ENCODE data around the gene EGF.

The EGF gene

GRCh38 chr4:109931318-109931717 is 18.6 kb downstream of the EGF start:
- TF ChIP-seq GATA3 (IDR thresholded peaks at IDR 0.05; ENCODE audit: low read depth, low read length): no peak
- TF ChIP-seq GATA2 (IDR thresholded peaks at IDR 0.05; ENCODE audit: low read depth, low read length): no peak

- TF ChIP-seq GATA3 (IDR thresholded peaks at IDR 0.05; ENCODE audit: low read depth, low read length) (no peak), GATA2 (IDR thresholded peaks at IDR 0.05; ENCODE audit: low read depth, low read length) (no peak)
These were observed 26.5 kb downstream of the EGF start for GRCh38 chr4:109939190-109939589.

- no peak for TF ChIP-seq GATA3 (IDR thresholded peaks at IDR 0.05; ENCODE audit: low read depth, low read length)
- no peak for TF ChIP-seq GATA2 (IDR thresholded peaks at IDR 0.05; ENCODE audit: low read depth, low read length)
These were observed 29.7 kb downstream of the EGF start for GRCh38 chr4:109942292-109942926.

GRCh38 chr4:109943745-109944144 is 31.1 kb downstream of the EGF start:
- TF ChIP-seq GATA3 (IDR thresholded peaks at IDR 0.05; ENCODE audit: low read depth, low read length) (no peak), GATA2 (IDR thresholded peaks at IDR 0.05; ENCODE audit: low read depth, low read length) (no peak)

- TF ChIP-seq GATA2 (IDR thresholded peaks at IDR 0.05; ENCODE audit: low read depth, low read length): no peak
- no peak for TF ChIP-seq GATA3 (IDR thresholded peaks at IDR 0.05; ENCODE audit: low read depth, low read length)
These were observed 31.9 kb downstream of the EGF start for GRCh38 chr4:109944591-109944990.

- TF ChIP-seq GATA2 (IDR thresholded peaks at IDR 0.05; ENCODE audit: low read depth, low read length) (no peak), GATA3 (IDR thresholded peaks at IDR 0.05; ENCODE audit: low read depth, low read length) (no peak)
These were observed 32.4 kb downstream of the EGF start for GRCh38 chr4:109945056-109945455.

- TF ChIP-seq GATA2 (IDR thresholded peaks at IDR 0.05; ENCODE audit: low read depth, low read length) (no peak), GATA3 (IDR thresholded peaks at IDR 0.05; ENCODE audit: low read depth, low read length) (no peak)
These were observed 33.4 kb downstream of the EGF start for GRCh38 chr4:109946120-109946519.

GRCh38 chr4:109947457-109947856 is 34.8 kb downstream of the EGF start:
- TF ChIP-seq GATA2 (IDR thresholded peaks at IDR 0.05; ENCODE audit: low read depth, low read length): no peak
- no peak for TF ChIP-seq GATA3 (IDR thresholded peaks at IDR 0.05; ENCODE audit: low read depth, low read length)

- TF ChIP-seq GATA2 (IDR thresholded peaks at IDR 0.05; ENCODE audit: low read depth, low read length) (no peak), GATA3 (IDR thresholded peaks at IDR 0.05; ENCODE audit: low read depth, low read length) (no peak)
These were observed 35.2 kb downstream of the EGF start for GRCh38 chr4:109947918-109948317.

- no peak for TF ChIP-seq GATA3 (IDR thresholded peaks at IDR 0.05; ENCODE audit: low read depth, low read length)
These were observed 39.9 kb downstream of the EGF start for GRCh38 chr4:109952612-109953011.

- TF ChIP-seq GATA2 (IDR thresholded peaks at IDR 0.05; ENCODE audit: low read depth, low read length): no peak
- TF ChIP-seq GATA3 (IDR thresholded peaks at IDR 0.05; ENCODE audit: low read depth, low read length): no peak
These were observed 40.9 kb downstream of the EGF start for GRCh38 chr4:109953556-109953955.

GRCh38 chr4:109955146-109955545 is 42.5 kb downstream of the EGF start:
- TF ChIP-seq GATA2 (IDR thresholded peaks at IDR 0.05; ENCODE audit: low read depth, low read length): no peak
- no peak for TF ChIP-seq GATA3 (IDR thresholded peaks at IDR 0.05; ENCODE audit: low read depth, low read length)

GRCh38 chr4:109957227-109957626 is 44.5 kb downstream of the EGF start:
- TF ChIP-seq GATA3 (IDR thresholded peaks at IDR 0.05; ENCODE audit: low read depth, low read length) (no peak), GATA2 (IDR thresholded peaks at IDR 0.05; ENCODE audit: low read depth, low read length) (no peak)

- TF ChIP-seq GATA3 (IDR thresholded peaks at IDR 0.05; ENCODE audit: low read depth, low read length): no peak
- no peak for TF ChIP-seq GATA2 (IDR thresholded peaks at IDR 0.05; ENCODE audit: low read depth, low read length)
These were observed 46.5 kb downstream of the EGF start for GRCh38 chr4:109959195-109959594.

- TF ChIP-seq GATA3 (IDR thresholded peaks at IDR 0.05; ENCODE audit: low read depth, low read length) (no peak), GATA2 (IDR thresholded peaks at IDR 0.05; ENCODE audit: low read depth, low read length) (no peak)
These were observed 49.7 kb downstream of the EGF start for GRCh38 chr4:109962401-109962800.

Data from SH-SY5Y (cell line).